ENCODE data around the gene SRPX2.

The SRPX2 gene

GRCh38 chrX:100685997-100686305 is 42.0 kb downstream of the SRPX2 start (continued):
- TF ChIP-seq ZNF645 (tag by site-specific recombination; IDR thresholded peaks at IDR 0.05) (no peak), ZNF747 (tag by site-specific recombination; IDR thresholded peaks at IDR 0.05) (no peak), ZNF398 (tag by site-specific recombination; IDR thresholded peaks at IDR 0.05) (no peak)

- H3K27ac ChIP-seq (ENCODE audit: extremely low read depth, low read depth, low read length): no peak overlapping the region
- H3K4me1 ChIP-seq (ENCODE audit: control insufficient read depth, insufficient read depth, low read length): no peaks in the 10 kb centered on the region
- H3K9me3 ChIP-seq (ENCODE audit: control insufficient read depth, insufficient read depth, low read depth, low read length): no peaks in the 10 kb centered on the region
- POLR2A ChIA-PET: no interaction called here
- H3K4me3 ChIP-seq (ENCODE audit: low read depth, low read length): no peak overlapping the region
- no peak for TF ChIP-seq ZNF416 (tag by site-specific recombination; IDR thresholded peaks at IDR 0.05)
- TF ChIP-seq PRDM10 (tag by site-specific recombination; IDR thresholded peaks at IDR 0.05): no peak
- no peak for TF ChIP-seq ZNF580 (tag by site-specific recombination; IDR thresholded peaks at IDR 0.05)
- no peak for TF ChIP-seq ZNF2 (tag by site-specific recombination; IDR thresholded peaks at IDR 0.05)
- no peak for TF ChIP-seq IKZF3 (tag by site-specific recombination; IDR thresholded peaks at IDR 0.05)
- H3K36me3 ChIP-seq (ENCODE audit: control insufficient read depth in 2 of 2, insufficient read depth in 1 of 2, low read length in 2 of 2): peaks cover 0 to 30% of the 10 kb centered on the region in 2 experiments; a peak in 2 of 3 replicates
- CTCF ChIA-PET: interaction anchor here (0.6 to 21.6 kb wide), 11 partner anchors 10 to 1018 kb away, joined by 3 to 540 read pairs (median 4); no protein-coding TSS in a partner anchor
Observed at GRCh38 chrX:100687128-100687527, 43.1 kb downstream of the SRPX2 start.

- TF ChIP-seq ZNF324 (tag by site-specific recombination; IDR thresholded peaks at IDR 0.05): no peak
- no peak for TF ChIP-seq ZNF404 (tag by site-specific recombination; IDR thresholded peaks at IDR 0.05)
- no peak for TF ChIP-seq ZNF157 (tag by site-specific recombination; IDR thresholded peaks at IDR 0.05)
- no peak for TF ChIP-seq ZNF23 (tag by site-specific recombination; IDR thresholded peaks at IDR 0.05; ENCODE audit: borderline replicate concordance)
- TF ChIP-seq ZNF664 (tag by site-specific recombination; IDR thresholded peaks at IDR 0.05): no peak
- TF ChIP-seq TRIM28 (IDR thresholded peaks at IDR 0.05; ENCODE audit: borderline replicate concordance, low read length): no peak
- no peak for TF ChIP-seq YY2 (tag by site-specific recombination; IDR thresholded peaks at IDR 0.05)
- TF ChIP-seq ZFHX2 (tag by site-specific recombination; conservative IDR thresholded peaks at IDR 0.05): no peak
- no peak for TF ChIP-seq ZNF140 (tag by site-specific recombination; IDR thresholded peaks at IDR 0.05)
- no peak for TF ChIP-seq ZNF280C (tag by site-specific recombination; IDR thresholded peaks at IDR 0.05)
- no peak for TF ChIP-seq ZNF223 (tag by site-specific recombination; IDR thresholded peaks at IDR 0.05)
- TF ChIP-seq ZNF623 (tag by site-specific recombination; IDR thresholded peaks at IDR 0.05): no peak
- Histone ChIP-seq H3K27ac (ENCODE audit: extremely low read depth, low read depth, low read length) (no peak overlapping the region), H3K9me3 (ENCODE audit: control insufficient read depth, insufficient read depth, low read depth, low read length) (no peaks in the 10 kb centered on the region), H3K4me1 (ENCODE audit: control insufficient read depth, insufficient read depth, low read length) (no peaks in the 10 kb centered on the region), H3K4me3 (ENCODE audit: low read depth, low read length) (no peak overlapping the region), H3K36me3 (ENCODE audit: control insufficient read depth in 2 of 2, insufficient read depth in 1 of 2, low read length in 2 of 2) (peaks cover 0 to 30% of the 10 kb centered on the region in 2 experiments; a peak in 2 of 3 replicates)
- ChIA-PET CTCF (interaction anchor here (1.0 to 21.6 kb wide), 9 partner anchors 10 to 97 kb away, joined by 3 to 540 read pairs (median 5); no protein-coding TSS in a partner anchor), POLR2A (interaction anchor here (0.6 to 1.3 kb wide), 2 partner anchors 81 to 717 kb away, joined by 3 read pairs; no protein-coding TSS in a partner anchor)
Observed at GRCh38 chrX:100687546-100687945, 43.5 kb downstream of the SRPX2 start.

All from HEK293 (cell line).